ENCODE results near the gene GAREM2. TPM values are rescaled to one million over a fixed set of nuclear protein-coding genes. Genes with fewer than 3 reads are reported as not detected.

GAREM2 gene
- total and polyA plus RNA-seq, 2 donors (not counting 3 experiments of a cell fraction or from before 2014, with no cell fraction given): 3.1 to 3.7 TPM

GRCh38 chr2:26175466-26176278, 2.8 kb downstream of the GAREM2 start:
- Histone ChIP-seq H4K20me1 (replicated peaks; ENCODE audit: control insufficient read depth, extremely low read depth, insufficient read depth, low read length) (no peaks in the 10 kb centered on the region), H3K4me2 (ENCODE audit: insufficient read depth, low read length) (no peak overlapping the region), H3K4me3 (replicated peaks in 1 of 3; ENCODE audit: insufficient read depth in 1 of 3, low read depth in 1 of 3, low read length in 3 of 3) (no peak overlapping the region), H2AFZ (ENCODE audit: low read depth, low read length) (no peak overlapping the region), H3K79me2 (ENCODE audit: control insufficient read depth, insufficient read depth, low read length) (no peaks in the 10 kb centered on the region), H3K4me1 (ENCODE audit: control insufficient read depth, extremely low read depth, insufficient read depth, low read length) (peaks cover 7% of the 10 kb centered on the region), H3K27me3 (ENCODE audit: control insufficient read depth in 2 of 2, insufficient read depth in 2 of 2, low read length in 2 of 2) (peaks cover 11 to 17% of the 10 kb centered on the region in 2 experiments), H3K9me1 (replicated peaks; ENCODE audit: control insufficient read depth, extremely low read depth, insufficient read depth, low read length) (no peaks in the 10 kb centered on the region), H3K27ac (ENCODE audit: insufficient read depth, low read depth, low read length) (no peak overlapping the region), H3K9ac (replicated peaks; ENCODE audit: extremely low read depth, insufficient read depth, low read length) (no peak overlapping the region), H3K36me3 (ENCODE audit: control insufficient read depth in 2 of 2, extremely low read depth in 1 of 2, insufficient read depth in 2 of 2, low read length in 2 of 2) (no peaks in the 10 kb centered on the region), H3K9me3 (replicated peaks; ENCODE audit: control insufficient read depth, insufficient read depth, low read length) (no peaks in the 10 kb centered on the region)
- FAIRE-seq (no peak), DNase-seq (ENCODE audit: low read depth, low spot score) (no peak)
- CTCF ChIA-PET: interaction anchor here (0.6 to 1.7 kb wide), 4 partner anchors 9 to 35 kb away, joined by 3 to 12 read pairs (median 3); no protein-coding TSS in a partner anchor
- intact Hi-C loops (cut with micrococcal nuclease) (no loop called here), dilution Hi-C loops (cut with MboI; ENCODE audit: extremely low pct_ligation_motif_present, low sequenced_read_pairs) (no loop called here)
- BruUV-seq (replicated peaks): no TSS peak
- TF ChIP-seq POLR2AphosphoS5 (IDR thresholded peaks at IDR 0.05; ENCODE audit: insufficient read depth, low read depth, low read length): no peak
- TF ChIP-seq EZH2 (IDR thresholded peaks at IDR 0.05; ENCODE audit: borderline replicate concordance, low read depth, low read length, severe bottlenecking): no peak
- TF ChIP-seq GATA2 (IDR thresholded peaks at IDR 0.05; ENCODE audit: insufficient read depth, insufficient read length, low read depth, low read length): no peak
- TF ChIP-seq, protein P1, sequence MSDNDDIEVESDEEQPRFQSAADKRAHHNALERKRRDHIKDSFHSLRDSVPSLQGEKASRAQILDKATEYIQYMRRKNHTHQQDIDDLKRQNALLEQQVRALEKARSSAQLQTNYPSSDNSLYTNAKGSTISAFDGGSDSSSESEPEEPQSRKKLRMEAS (IDR thresholded peaks at IDR 0.05; ENCODE audit: insufficient read depth, insufficient read length): no peak
- no peak for TF ChIP-seq POLR2A (IDR thresholded peaks at IDR 0.05; ENCODE audit: low read depth, low read length)
- no peak for TF ChIP-seq MYC (IDR thresholded peaks at IDR 0.05; ENCODE audit: low read depth, low read length)
- TF ChIP-seq, protein P2, sequence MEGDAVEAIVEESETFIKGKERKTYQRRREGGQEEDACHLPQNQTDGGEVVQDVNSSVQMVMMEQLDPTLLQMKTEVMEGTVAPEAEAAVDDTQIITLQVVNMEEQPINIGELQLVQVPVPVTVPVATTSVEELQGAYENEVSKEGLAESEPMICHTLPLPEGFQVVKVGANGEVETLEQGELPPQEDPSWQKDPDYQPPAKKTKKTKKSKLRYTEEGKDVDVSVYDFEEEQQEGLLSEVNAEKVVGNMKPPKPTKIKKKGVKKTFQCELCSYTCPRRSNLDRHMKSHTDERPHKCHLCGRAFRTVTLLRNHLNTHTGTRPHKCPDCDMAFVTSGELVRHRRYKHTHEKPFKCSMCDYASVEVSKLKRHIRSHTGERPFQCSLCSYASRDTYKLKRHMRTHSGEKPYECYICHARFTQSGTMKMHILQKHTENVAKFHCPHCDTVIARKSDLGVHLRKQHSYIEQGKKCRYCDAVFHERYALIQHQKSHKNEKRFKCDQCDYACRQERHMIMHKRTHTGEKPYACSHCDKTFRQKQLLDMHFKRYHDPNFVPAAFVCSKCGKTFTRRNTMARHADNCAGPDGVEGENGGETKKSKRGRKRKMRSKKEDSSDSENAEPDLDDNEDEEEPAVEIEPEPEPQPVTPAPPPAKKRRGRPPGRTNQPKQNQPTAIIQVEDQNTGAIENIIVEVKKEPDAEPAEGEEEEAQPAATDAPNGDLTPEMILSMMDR (IDR thresholded peaks at IDR 0.05; ENCODE audit: extremely low read depth in 1 of 2, insufficient read depth in 1 of 2, low read depth in 1 of 2, low read length in 2 of 2): no peak
- no peak for TF ChIP-seq JUN (IDR thresholded peaks at IDR 0.05; ENCODE audit: borderline replicate concordance, insufficient read depth, insufficient read length, low read depth)
- TF ChIP-seq FOS (IDR thresholded peaks at IDR 0.05; ENCODE audit: borderline replicate concordance, insufficient read depth, low read length): no peak
- POLR2A ChIA-PET: no interaction called here

Measured in endothelial cell of umbilical vein (primary cell).